Adipocyte (in vitro differentiated cells): ENCODE results near the gene ST6GALNAC1.

ENCODE experiments used
- DNase-seq: peaks from one replicate; pipeline ENCODE4 v3.0.0-alpha.2; 2015; ENCODE audit warnings: low read depth
- H3K27me3 ChIP-seq: replicated peaks from 2 replicates; pipeline ENCODE4 v1.7.0; 2013; ENCODE audit warnings: mild to moderate bottlenecking, low read length, moderate library complexity; ENCODE audit not compliant: control insufficient read depth, insufficient read depth
- H3K36me3 ChIP-seq: 2 replicates; pipeline ENCODE4 v1.7.0; 2013; ENCODE audit warnings: low read length, mild to moderate bottlenecking, moderate library complexity; ENCODE audit not compliant: control insufficient read depth, insufficient read depth, severe bottlenecking
- H3K4me1 ChIP-seq: 2 replicates; pipeline ENCODE4 v1.7.0; 2013; ENCODE audit warnings: mild to moderate bottlenecking, low read length, moderate library complexity; ENCODE audit not compliant: control insufficient read depth, insufficient read depth
- H3K4me3 ChIP-seq: 2 replicates; pipeline ENCODE4 v1.7.0; 2013; ENCODE audit warnings: mild to moderate bottlenecking, low read length, moderate library complexity
- H3K9ac ChIP-seq: 2 replicates; pipeline ENCODE4 v1.7.0; 2013; ENCODE audit warnings: mild to moderate bottlenecking, low read length, moderate library complexity
- H3K9me3 ChIP-seq: 2 replicates; pipeline ENCODE4 v1.7.0; 2013; ENCODE audit warnings: mild to moderate bottlenecking, low read length, moderate library complexity; ENCODE audit not compliant: control insufficient read depth

Gene ST6GALNAC1

DNA sequence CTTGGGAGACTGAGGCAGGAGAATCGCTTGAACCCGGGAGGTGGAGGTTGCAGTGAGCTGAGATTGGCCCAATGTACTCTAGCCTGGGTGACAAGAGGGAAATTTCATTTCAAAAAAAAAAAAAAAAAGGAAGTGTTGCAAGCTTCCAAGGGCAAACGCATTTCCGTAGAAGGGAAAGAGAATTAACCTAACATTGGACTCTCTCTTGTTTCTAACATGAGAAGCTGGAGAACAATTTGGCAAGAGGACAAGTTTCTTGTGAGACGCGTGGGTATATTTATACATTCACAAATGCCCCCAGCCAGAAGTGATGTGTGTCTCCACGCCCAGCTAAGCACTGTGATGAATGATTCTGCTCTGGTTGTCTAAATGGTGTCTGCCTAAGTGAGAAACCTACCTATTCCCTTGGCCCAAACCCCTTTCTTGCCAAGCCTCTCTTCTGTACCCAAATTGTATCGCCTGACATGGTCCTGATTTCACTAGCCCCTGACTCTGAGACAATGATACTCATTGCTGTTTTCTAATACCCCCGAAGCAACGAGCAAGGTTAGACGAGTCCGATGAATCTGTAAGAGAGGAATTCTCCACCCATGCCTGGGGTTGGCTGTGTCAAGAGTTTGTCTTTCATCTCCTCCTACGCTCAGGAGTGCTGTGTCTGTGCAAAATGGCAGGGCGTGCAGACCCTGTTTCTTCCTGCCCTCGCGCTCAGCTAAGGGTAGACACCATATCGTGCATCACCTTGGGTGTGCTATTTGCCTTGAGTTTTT is 43.7 kb downstream of the ST6GALNAC1 start:
- Histone ChIP-seq H3K9me3 (no peaks in the 10 kb centered on the region), H3K4me1 (peaks cover 16% of the 10 kb centered on the region), H3K4me3 (no peak overlapping the region), H3K9ac (no peak overlapping the region), H3K36me3 (no peaks in the 10 kb centered on the region), H3K27me3 (peaks cover 10% of the 10 kb centered on the region)
- DNase-seq: no peak

- DNase-seq: no peak
- Histone ChIP-seq H3K9me3 (no peaks in the 10 kb centered on the region), H3K4me1 (peaks cover 17% of the 10 kb centered on the region), H3K9ac (no peak overlapping the region), H3K27me3 (peaks cover 6% of the 10 kb centered on the region), H3K36me3 (no peaks in the 10 kb centered on the region), H3K4me3 (no peak overlapping the region)
Observed at GRCh38 chr17:76598004-76598439, 45.5 kb downstream of the ST6GALNAC1 start.

- H3K36me3 ChIP-seq: no peaks in the 10 kb centered on the region
- no peak overlapping the region for H3K9ac ChIP-seq
- DNase-seq: no peak
- H3K4me1 ChIP-seq: peaks cover 17% of the 10 kb centered on the region
- no peaks in the 10 kb centered on the region for H3K9me3 ChIP-seq
- peaks cover 6% of the 10 kb centered on the region for H3K27me3 ChIP-seq
- H3K4me3 ChIP-seq: no peak overlapping the region
Observed at GRCh38 chr17:76597156-76598003, 46.2 kb downstream of the ST6GALNAC1 start.

GRCh38 chr17:76594690-76595089 is 48.9 kb downstream of the ST6GALNAC1 start:
- DNase-seq: peak; percentile 55

GRCh38 chr17:76593959-76594358 is 49.6 kb downstream of the ST6GALNAC1 start:
- H3K9me3 ChIP-seq: no peaks in the 10 kb centered on the region
- DNase-seq: no peak
- peaks cover 17% of the 10 kb centered on the region for H3K4me1 ChIP-seq
- H3K36me3 ChIP-seq: no peaks in the 10 kb centered on the region
- H3K9ac ChIP-seq: no peak overlapping the region
- peaks cover 7% of the 10 kb centered on the region for H3K27me3 ChIP-seq
- H3K4me3 ChIP-seq: no peak overlapping the region

More at GRCh38 chr17:76594690-76595089, 48.9 kb downstream of the ST6GALNAC1 start:
- no peak overlapping the region for H3K4me3 ChIP-seq
- H3K27me3 ChIP-seq: peaks cover 3% of the 10 kb centered on the region
- H3K36me3 ChIP-seq: no peaks in the 10 kb centered on the region
- no peaks in the 10 kb centered on the region for H3K9me3 ChIP-seq
- peaks cover 17% of the 10 kb centered on the region for H3K4me1 ChIP-seq
- no peak overlapping the region for H3K9ac ChIP-seq

- H3K9me3 ChIP-seq: peaks cover 4% of the 10 kb centered on the region
- no peak overlapping the region for H3K9ac ChIP-seq
- peaks cover 17% of the 10 kb centered on the region for H3K4me1 ChIP-seq
- no peaks in the 10 kb centered on the region for H3K36me3 ChIP-seq
- peaks cover 11% of the 10 kb centered on the region for H3K27me3 ChIP-seq
- DNase-seq: no peak
- no peak overlapping the region for H3K4me3 ChIP-seq
Observed at GRCh38 chr17:76593384-76593826, 50.2 kb downstream of the ST6GALNAC1 start.

DNA sequence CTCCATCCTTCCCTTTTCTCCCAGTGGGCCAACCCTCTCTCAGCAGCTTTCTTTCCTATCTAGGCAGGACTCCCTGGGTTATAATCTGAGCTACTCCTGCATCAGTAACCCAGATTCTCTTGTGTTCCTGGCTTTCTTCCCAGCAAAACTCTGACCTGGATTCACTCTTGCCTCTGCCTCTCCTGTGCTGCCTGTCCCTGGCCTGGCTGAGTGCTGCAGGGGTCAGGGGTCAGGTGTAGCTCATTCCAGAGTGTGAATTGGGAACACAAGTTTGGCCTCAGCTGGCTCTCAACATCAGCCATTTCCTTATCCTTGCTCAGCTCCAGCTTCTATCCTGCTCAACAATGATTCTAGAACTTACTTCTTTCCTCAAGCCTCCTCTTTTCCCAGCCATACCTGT is 55.4 kb downstream of the ST6GALNAC1 start:
- Histone ChIP-seq H3K4me1 (peaks cover 6% of the 10 kb centered on the region), H3K36me3 (no peaks in the 10 kb centered on the region), H3K9ac (no peak overlapping the region), H3K9me3 (peaks cover 5% of the 10 kb centered on the region), H3K27me3 (peaks cover 32% of the 10 kb centered on the region), H3K4me3 (no peak overlapping the region)
- no peak for DNase-seq

- no peaks in the 10 kb centered on the region for H3K36me3 ChIP-seq
- no peak for DNase-seq
- H3K9me3 ChIP-seq: peaks cover 5% of the 10 kb centered on the region
- H3K27me3 ChIP-seq: peaks cover 32% of the 10 kb centered on the region
- peaks cover 6% of the 10 kb centered on the region for H3K4me1 ChIP-seq
- H3K9ac ChIP-seq: no peak overlapping the region
- no peak overlapping the region for H3K4me3 ChIP-seq
Observed at GRCh38 chr17:76586741-76587487, 56.6 kb downstream of the ST6GALNAC1 start.

GRCh38 chr17:76585649-76586593 is 57.6 kb downstream of the ST6GALNAC1 start, which contains the start of gene ST6GALNAC2:
Gene ST6GALNAC2 (minus strand): TSS chr17:76585860. CDS start chr17:76585808, 52 bp downstream.
- Histone ChIP-seq H3K27me3 (peaks cover 35% of the 10 kb centered on the region), H3K4me1 (peaks cover 6% of the 10 kb centered on the region), H3K9me3 (peaks cover 5% of the 10 kb centered on the region), H3K36me3 (no peaks in the 10 kb centered on the region), H3K4me3 (peak within 1 kb of the TSS; percentile 80), H3K9ac (peak within 1 kb of the TSS; percentile 66)
- peak; percentile 70 for DNase-seq

DNA sequence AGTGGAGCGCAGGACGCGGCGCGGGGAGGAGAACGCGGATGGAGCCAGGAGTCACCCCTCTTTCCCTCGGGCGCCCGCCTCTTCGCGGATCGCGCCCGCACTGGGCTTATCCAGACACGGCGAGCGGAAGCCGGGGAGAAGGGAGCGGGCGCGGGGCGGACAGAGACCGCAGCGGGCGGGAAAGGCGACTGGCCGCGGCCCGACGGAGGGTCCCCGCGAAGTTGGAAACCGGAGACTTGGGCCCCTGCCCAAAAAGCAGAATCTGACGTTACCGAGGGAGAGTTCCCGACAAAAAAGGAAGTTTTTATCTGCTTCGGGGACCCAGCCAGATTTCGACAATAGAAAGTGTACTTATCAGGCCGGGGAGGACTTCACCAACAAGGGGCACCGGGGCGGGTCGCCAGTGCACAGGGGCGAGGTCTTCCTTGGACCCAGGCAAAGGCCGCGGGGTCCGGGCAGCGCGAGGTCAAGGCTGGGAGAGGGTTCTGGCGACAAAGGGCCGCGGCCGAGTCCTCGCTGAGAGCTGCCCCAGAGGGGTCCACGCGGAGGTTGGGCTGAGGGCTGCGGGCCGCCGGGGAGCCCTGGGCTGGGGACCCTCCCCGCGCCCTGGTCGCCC is 58.4 kb downstream of the ST6GALNAC1 start:
- H3K27me3 ChIP-seq: peaks cover 38% of the 10 kb centered on the region
- H3K4me1 ChIP-seq: peaks cover 6% of the 10 kb centered on the region
- DNase-seq: peak; percentile 16
- H3K9me3 ChIP-seq: peaks cover 5% of the 10 kb centered on the region
- peak overlapping the region; percentile 66 for H3K9ac ChIP-seq
- no peaks in the 10 kb centered on the region for H3K36me3 ChIP-seq
- peak overlapping the region; percentile 80 for H3K4me3 ChIP-seq
